GM19193 (cell line): ENCODE data around the gene CHRNA10.

ENCODE experiments used
- POLR2A ChIP-seq: IDR thresholded peaks from 4 replicates; pipeline ENCODE4 v1.6.1; 2011; ENCODE audit not compliant: insufficient read depth, insufficient read length; ENCODE audit errors: extremely low read depth

Gene CHRNA10

DNA sequence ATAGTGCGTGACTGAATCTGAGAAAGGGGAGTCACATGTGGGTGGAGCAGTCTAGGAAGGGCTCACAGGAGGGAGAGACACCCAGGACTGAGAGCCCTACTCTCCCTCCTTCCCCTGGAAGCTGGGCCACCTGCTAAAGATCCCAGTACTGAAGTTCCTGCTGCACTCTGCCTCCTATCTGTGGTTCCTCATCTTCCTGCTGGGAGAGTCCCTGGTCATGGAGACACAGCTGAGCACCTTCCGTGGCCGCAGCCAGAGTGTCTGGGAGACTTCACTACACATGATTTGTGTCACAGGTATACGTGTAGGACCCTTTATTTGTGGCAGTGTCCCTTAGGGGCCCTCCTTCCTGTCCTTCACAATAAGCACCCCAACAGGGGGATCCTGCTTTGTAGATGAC is 48.7 kb downstream of the CHRNA10 start:
- no peak for TF ChIP-seq POLR2A

DNA sequence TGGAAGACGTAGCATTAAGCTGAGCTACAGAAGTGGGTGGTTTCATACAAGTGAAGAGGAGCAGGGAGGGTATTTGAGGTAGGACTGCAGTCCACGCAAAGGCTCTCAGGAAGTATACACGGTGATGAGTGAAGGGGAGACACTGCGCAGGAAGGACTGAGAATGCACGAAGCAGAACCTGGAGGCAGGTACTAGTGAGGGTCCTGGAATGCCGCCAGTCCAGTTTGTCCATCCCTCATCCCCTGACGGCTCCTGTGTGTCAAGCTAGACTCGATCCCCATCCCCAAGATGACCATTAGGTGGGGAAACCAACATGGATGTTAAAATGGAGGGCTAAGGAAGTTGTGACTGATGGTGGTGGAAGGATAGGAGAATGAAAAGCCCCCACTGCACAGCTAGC is 53.2 kb downstream of the CHRNA10 start:
- no peak for TF ChIP-seq POLR2A

DNA sequence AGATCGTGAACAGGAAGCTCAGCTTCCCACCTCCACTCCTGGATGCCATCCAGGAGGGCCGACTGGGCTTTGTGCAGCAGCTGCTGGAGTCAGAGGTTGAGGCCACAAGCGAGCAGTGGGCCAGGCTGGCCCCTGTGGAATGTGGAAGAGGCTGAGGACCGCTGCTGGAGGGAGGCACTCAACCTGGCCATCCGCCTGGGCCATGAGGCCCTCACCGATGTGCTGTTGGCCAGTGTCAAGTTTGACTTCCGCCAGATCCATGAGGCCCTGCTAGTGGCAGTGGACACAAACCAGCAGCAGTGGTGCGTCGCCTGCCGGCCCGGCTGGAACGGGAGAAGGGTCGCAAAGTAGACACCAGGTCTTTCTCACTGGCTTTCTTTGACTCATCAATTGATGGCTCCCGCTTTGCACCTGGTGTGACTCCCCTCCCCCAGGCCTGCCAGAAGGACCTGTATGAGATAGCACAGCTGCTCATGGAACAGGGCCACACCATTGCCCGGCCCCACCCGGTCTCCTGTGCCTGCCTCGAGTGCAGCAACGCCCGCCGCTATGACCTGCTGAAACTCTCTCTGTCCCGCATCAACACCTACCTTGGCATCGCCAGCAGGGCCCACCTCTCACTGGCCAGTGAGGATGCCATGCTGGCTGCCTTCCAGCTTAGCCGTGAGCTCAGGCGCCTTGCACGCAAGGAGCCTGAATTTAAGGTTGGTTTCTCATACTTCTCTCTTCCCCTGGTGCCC is 54.3 kb downstream of the CHRNA10 start:
- no peak for TF ChIP-seq POLR2A

DNA sequence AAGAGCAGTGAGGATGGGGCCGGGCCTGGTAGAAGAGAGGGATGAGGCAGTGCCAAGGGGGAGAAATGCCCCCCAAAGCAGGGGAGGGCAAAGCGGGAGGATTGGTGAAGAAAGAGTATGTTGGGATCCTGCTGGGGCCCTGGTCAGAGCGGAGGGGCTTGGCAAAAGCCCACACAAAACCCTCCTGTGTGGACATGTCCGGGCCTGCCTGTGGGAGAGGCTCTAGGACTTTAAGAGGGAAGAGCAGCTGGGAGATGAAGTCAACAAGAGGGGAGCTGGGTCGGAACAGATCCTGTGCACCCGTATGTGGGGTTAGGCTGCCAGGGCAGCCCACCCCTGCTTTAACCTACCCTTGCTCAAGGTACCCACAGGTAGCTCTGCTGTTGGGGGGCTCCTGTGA is 55.2 kb downstream of the CHRNA10 start:
- no peak for TF ChIP-seq POLR2A
